GM12878 (cell line): Measurements from ENCODE around the gene ACKR1. TPM values are rescaled to one million over a fixed set of nuclear protein-coding genes. Genes with fewer than 3 reads are reported as not detected.
A peak's percentile ranks its signal among the peaks of the same experiment; 100 is the strongest.

Experiments used
- ATAC-seq: fragments of 200-7000 bp; cut with Tn5 transposase; 3 replicates; pipeline ENCODE4 v1.9.1; 2020; ENCODE audit warnings: mild to moderate bottlenecking, moderate library complexity
- BruUV-seq: library from RNA; stranded (reverse); fragments of 400-500 nt; replicated peaks from 2 replicates; lab custom pipeline; 2021; lab: Mats Ljungman, UMichigan
- CTCF ChIA-PET: fragments of 300-600 bp; sonication (Branson Sonifier 250); formaldehyde crosslinking; extraction: SDS; loops from one replicate; lab custom pipeline; 2021; ENCODE audit warnings: inconsistent platforms; lab: Yijun Ruan, JAX
- POLR2A ChIA-PET: fragments of 350-600 bp; formaldehyde crosslinking; extraction: SDS; loops from one replicate; lab custom pipeline; 2021; ENCODE audit warnings: inconsistent platforms; lab: Charles Lee
- RAD21 ChIA-PET: fragments of 300-600 bp; sonication (Branson Sonifier 250); formaldehyde crosslinking; loops from one replicate; lab custom pipeline; 2023; ENCODE audit warnings: antibody characterized with exemption; ENCODE audit not compliant: unreplicated experiment; lab: Charles Lee
- SMC1A ChIA-PET: fragments of 300-600 bp; sonication (Branson Sonifier 250); formaldehyde crosslinking; loops from one replicate; lab custom pipeline; 2023; ENCODE audit not compliant: unreplicated experiment, uncharacterized antibody; lab: Charles Lee
- DNase-seq: peaks from one replicate; pipeline ENCODE4 v3.0.0-alpha.2; 2011; ENCODE audit warnings: low read depth, low spot score
- FAIRE-seq: peaks from 3 replicates; lab custom pipeline; 2011; peaks lifted over from hg19 to GRCh38; lab: Jason Lieb, UNC
- H2AFZ ChIP-seq: 2 replicates; pipeline ENCODE4 v1.6.0; 2011; ENCODE audit warnings: low read depth, low read length, control low read depth; ENCODE audit not compliant: control insufficient read depth
- H3K27ac ChIP-seq: 2 replicates; pipeline ENCODE4 v1.5.1; 2011; ENCODE audit warnings: control low read depth; ENCODE audit not compliant: control insufficient read depth, insufficient read depth
- H3K27me3 ChIP-seq, 2 experiments: replicated peaks in 1 of 2; 2 replicates each; pipeline versions ENCODE4 v1.6.0 to v1.6.1; 2011; ENCODE audit warnings: low read length in 1 of 2; ENCODE audit not compliant: control insufficient read depth in 2 of 2, insufficient read depth in 2 of 2
- H3K36me3 ChIP-seq, 2 experiments: 2 replicates each; pipeline ENCODE4 v1.5.1; 2011; ENCODE audit warnings: low read length in 1 of 2; ENCODE audit not compliant: control insufficient read depth in 2 of 2, insufficient read depth in 2 of 2
- H3K4me1 ChIP-seq: 2 replicates; pipeline ENCODE4 v1.6.1; 2011; ENCODE audit warnings: mild to moderate bottlenecking, low read length, moderate library complexity, mixed read lengths; ENCODE audit not compliant: control insufficient read depth, insufficient read depth
- H3K4me2 ChIP-seq: 2 replicates; pipeline ENCODE4 v1.6.0; 2011; ENCODE audit warnings: control low read depth; ENCODE audit not compliant: control insufficient read depth, insufficient read depth
- H3K4me3 ChIP-seq: fragments of 200-600 bp; sonication (generic); 2 replicates; pipeline ENCODE4 v1.5.1; 2016
- H3K79me2 ChIP-seq: 2 replicates; pipeline ENCODE4 v1.6.0; 2011; ENCODE audit warnings: low read length; ENCODE audit not compliant: control insufficient read depth, insufficient read depth
- H3K9ac ChIP-seq: 2 replicates; pipeline ENCODE4 v1.8.0; 2011; ENCODE audit warnings: low read length, control low read depth, mixed read lengths; ENCODE audit not compliant: control insufficient read depth, insufficient read depth
- H3K9me3 ChIP-seq: replicated peaks from 3 replicates; pipeline ENCODE4 v1.5.1; 2011; ENCODE audit warnings: mild to moderate bottlenecking, low read length; ENCODE audit not compliant: control insufficient read depth, insufficient read depth
- H4K20me1 ChIP-seq: 2 replicates; pipeline ENCODE4 v1.6.0; 2011; ENCODE audit not compliant: control insufficient read depth, insufficient read depth
- MEF2B ChIP-seq: fragments of 450-650 bp; IDR thresholded peaks from 2 replicates; pipeline ENCODE4 v1.6.1; 2018; ENCODE audit warnings: mild to moderate bottlenecking, moderate library complexity; ENCODE audit not compliant: partially characterized antibody, poor library complexity, severe bottlenecking
- MTA2 ChIP-seq: fragments of 450-650 bp; IDR thresholded peaks from 2 replicates; pipeline ENCODE4 v1.6.1; 2016; ENCODE audit warnings: low read depth, mild to moderate bottlenecking, moderate library complexity
- WGBS: methylation state at CpG from one replicate; pipeline ENCODE4 v1.1.6; 2016; ENCODE audit warnings: low lambda C conversion rate; ENCODE audit not compliant: insufficient replicate concordance, insufficient coverage; ENCODE audit errors: missing lambda C conversion rate; 5-methylcytosine and 5-hydroxymethylcytosine counted together
- in situ Hi-C: fragments of 300-500 bp; cut with MboI; formaldehyde crosslinking; loops from 9 replicates; pipeline ENCODE4 v1.14.3; 2018; ENCODE audit warnings: mixed read lengths
- intact Hi-C: fragments of 100-400 bp; cut with micrococcal nuclease; formaldehyde crosslinking; loops from one replicate; pipeline ENCODE4 v1.14.2; 2022; ENCODE audit not compliant: unreplicated experiment
- polyA plus RNA-seq, 11 experiments: library from polyadenylated mRNA; depleted of rRNA in 4 of 11; unstranded in 6 of 11; stranded (reverse) in 5 of 11; fragments of >200 nt; fragmentation: Nextera tagmentation in 4 of 11; fragmentation: Illumina TruSeq in 1 of 11; extraction: Ambion mirVana in 4 of 11; extraction: Trizol in 1 of 11; gene quantifications; 1 replicate in 1 of 11; 2 replicates in 10 of 11; pipeline versions ENCODE4 v1.2.1 to v1.2.3, GENCODE V29; 2011 to 2016; ENCODE audit warnings: inconsistent platforms in 2 of 11, missing spikeins in 2 of 11, low read depth in 1 of 11
- total RNA-seq, 4 experiments: library from RNA; depleted of rRNA in 3 of 4; stranded (reverse); fragments of >200 nt in 3 of 4; fragmentation: Illumina TruSeq in 1 of 4; extraction: Trizol in 1 of 4; gene quantifications; 2 replicates each; pipeline versions ENCODE4 v1.2.1 to v1.2.3, GENCODE V29; 2013 to 2021
- TF ChIP-seq, protein P1 (sequence below): IDR thresholded peaks from 2 replicates; pipeline ENCODE4 v1.6.1; 2011; ENCODE audit warnings: mild to moderate bottlenecking, low read depth, low read length, moderate library complexity; ENCODE audit not compliant: insufficient replicate concordance

Gene ACKR1
- total and polyA plus RNA-seq, 10 of the 15 experiments (the other 5 are each of a cell fraction or from before 2014, with no cell fraction given), result 0.06 to 1.8 (median 0.38) TPM; not detected in 1

DNA sequence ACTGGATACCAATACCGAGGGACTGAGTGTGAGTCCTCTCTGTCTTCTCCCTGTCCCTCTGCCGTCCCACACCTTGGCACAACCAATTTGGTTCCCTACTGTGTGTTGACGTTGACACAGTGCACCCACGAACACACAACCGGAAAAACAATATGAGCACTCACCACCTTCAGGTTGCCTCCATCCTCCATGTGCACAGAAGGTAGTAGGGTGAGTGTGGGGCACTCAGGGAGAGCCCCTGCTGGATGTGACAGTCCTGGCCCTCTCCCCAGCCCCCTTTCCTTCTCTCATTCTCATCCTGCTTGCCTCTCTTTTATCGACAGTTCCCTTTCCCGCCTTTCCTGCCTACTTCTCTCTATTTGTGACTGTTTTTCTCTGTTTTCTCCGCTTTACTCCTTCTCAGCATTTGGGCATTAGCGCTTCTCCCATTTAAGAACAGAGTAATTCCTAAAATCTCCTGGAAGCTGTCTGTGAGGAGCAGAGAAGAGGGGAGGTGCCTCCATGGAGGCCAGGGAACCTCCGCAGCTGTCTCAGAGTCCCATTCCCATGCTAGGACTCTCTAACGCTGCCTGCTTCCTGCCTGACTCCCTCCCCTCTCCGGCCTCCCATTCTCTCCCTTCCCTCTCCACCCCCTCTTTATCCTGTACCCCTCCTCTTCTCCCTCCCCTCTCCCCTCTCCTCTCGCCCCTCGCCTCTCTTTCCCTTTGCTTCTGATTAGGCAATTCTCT lies 16.9 kb upstream of the ACKR1 start:
- DNase-seq, result no peak
- ChIA-PET POLR2A (interaction anchor here (0.5 to 0.9 kb wide), 3 partner anchors 10 to 56 kb away, joined by 3 to 7 read pairs (median 4); no protein-coding TSS in a partner anchor), SMC1A (interaction anchor here (0.7 to 1.1 kb wide), 2 partner anchors 10 to 20 kb away, joined by 3 read pairs; no protein-coding TSS in a partner anchor), CTCF (interaction anchor here (1.0 to 1.5 kb wide), 3 partner anchors 9 to 55 kb away, joined by 3 to 5 read pairs (median 3); no protein-coding TSS in a partner anchor), RAD21 (interaction anchor here (1.1 kb wide), 1 partner anchor 22 kb away, joined by 3 read pairs; no protein-coding TSS in a partner anchor)
- no peak overlapping the region for H3K4me3 ChIP-seq
- BruUV-seq, result no TSS peak
- H3K27me3 ChIP-seq, result peaks cover 4 to 6% of the 10 kb centered on the region in 2 experiments; a peak in 2 of 4 replicates
- 4% methylated on average over 11 of the region's 14 CpGs for WGBS
- H3K79me2 ChIP-seq, result no peaks in the 10 kb centered on the region
- intact Hi-C loops (no loop called here), in situ Hi-C loops (no loop called here)
- no peaks in the 10 kb centered on the region for H3K4me1 ChIP-seq
- H4K20me1 ChIP-seq, result no peaks in the 10 kb centered on the region
- H3K9me3 ChIP-seq, result no peaks in the 10 kb centered on the region
- no peaks in the 10 kb centered on the region for H3K36me3 ChIP-seq
- no peak overlapping the region for H3K27ac ChIP-seq
- no peak overlapping the region for H3K9ac ChIP-seq
- no peak for FAIRE-seq
- ATAC-seq, result peak; percentile 40
- H3K4me2 ChIP-seq, result no peak overlapping the region
- H2AFZ ChIP-seq, result no peak overlapping the region
- TF ChIP-seq MEF2B (no peak), MTA2 (no peak)
- TF ChIP-seq, protein P1, sequence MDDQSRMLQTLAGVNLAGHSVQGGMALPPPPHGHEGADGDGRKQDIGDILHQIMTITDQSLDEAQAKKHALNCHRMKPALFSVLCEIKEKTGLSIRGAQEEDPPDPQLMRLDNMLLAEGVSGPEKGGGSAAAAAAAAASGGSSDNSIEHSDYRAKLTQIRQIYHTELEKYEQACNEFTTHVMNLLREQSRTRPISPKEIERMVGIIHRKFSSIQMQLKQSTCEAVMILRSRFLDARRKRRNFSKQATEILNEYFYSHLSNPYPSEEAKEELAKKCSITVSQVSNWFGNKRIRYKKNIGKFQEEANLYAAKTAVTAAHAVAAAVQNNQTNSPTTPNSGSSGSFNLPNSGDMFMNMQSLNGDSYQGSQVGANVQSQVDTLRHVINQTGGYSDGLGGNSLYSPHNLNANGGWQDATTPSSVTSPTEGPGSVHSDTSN, result no peak
